ENCODE results near the gene KMT2E.

DNA sequence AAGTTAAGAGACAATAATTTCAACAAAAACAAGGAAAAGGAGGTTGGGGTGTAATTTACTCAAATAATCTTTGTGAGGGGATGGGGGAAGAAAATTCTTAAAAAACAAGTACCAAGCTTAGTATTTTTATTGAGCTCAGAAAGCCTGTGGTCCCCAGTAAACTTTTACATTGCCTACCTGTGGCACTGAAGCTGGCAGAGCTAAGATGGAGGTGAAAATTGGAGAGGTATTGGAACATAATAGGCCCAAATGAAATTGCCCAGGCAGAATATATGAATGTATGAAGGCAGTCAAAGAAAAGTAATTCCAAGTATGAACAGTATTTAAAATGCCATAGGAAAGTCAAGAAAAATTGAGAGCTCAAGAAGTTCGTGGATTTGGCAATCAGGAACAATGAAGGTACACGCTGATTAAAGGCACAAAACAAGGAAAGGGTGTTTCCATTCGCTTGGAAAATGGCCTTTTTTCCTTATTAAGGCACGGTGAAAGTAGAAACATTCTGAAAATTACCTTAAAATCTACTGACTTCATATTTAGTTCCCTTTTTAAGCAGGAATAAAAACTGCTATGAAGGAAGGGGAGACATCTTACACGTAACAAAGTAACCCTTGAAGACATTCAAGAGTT is 3.4 kb upstream of the KMT2E start:
- TF ChIP-seq, protein P1, sequence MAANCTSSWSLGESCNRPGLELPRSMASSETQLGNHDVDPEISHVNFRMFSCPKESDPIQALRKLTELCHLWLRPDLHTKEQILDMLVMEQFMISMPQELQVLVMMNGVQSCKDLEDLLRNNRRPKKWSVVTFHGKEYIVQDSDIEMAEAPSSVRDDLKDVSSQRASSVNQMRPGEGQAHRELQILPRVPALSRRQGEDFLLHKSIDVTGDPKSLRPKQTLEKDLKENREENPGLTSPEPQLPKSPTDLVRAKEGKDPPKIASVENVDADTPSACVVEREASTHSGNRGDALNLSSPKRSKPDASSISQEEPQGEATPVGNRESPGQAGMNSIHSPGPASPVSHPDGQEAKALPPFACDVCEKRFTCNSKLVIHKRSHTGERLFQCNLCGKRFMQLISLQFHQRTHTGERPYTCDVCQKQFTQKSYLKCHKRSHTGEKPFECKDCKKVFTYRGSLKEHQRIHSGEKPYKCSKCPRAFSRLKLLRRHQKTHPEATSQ (tag by site-specific recombination; IDR thresholded peaks at IDR 0.05): no peak
- TF ChIP-seq ZNF561 (tag by site-specific recombination; IDR thresholded peaks at IDR 0.05; ENCODE audit: borderline replicate concordance): no peak
- TF ChIP-seq MEIS1 (CRISPR knock-in tag; IDR thresholded peaks at IDR 0.05; ENCODE audit: borderline replicate concordance): no peak
- TF ChIP-seq, protein P2, sequence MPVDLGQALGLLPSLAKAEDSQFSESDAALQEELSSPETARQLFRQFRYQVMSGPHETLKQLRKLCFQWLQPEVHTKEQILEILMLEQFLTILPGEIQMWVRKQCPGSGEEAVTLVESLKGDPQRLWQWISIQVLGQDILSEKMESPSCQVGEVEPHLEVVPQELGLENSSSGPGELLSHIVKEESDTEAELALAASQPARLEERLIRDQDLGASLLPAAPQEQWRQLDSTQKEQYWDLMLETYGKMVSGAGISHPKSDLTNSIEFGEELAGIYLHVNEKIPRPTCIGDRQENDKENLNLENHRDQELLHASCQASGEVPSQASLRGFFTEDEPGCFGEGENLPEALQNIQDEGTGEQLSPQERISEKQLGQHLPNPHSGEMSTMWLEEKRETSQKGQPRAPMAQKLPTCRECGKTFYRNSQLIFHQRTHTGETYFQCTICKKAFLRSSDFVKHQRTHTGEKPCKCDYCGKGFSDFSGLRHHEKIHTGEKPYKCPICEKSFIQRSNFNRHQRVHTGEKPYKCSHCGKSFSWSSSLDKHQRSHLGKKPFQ (tag by site-specific recombination; IDR thresholded peaks at IDR 0.05): no peak
- TF ChIP-seq, protein P3, sequence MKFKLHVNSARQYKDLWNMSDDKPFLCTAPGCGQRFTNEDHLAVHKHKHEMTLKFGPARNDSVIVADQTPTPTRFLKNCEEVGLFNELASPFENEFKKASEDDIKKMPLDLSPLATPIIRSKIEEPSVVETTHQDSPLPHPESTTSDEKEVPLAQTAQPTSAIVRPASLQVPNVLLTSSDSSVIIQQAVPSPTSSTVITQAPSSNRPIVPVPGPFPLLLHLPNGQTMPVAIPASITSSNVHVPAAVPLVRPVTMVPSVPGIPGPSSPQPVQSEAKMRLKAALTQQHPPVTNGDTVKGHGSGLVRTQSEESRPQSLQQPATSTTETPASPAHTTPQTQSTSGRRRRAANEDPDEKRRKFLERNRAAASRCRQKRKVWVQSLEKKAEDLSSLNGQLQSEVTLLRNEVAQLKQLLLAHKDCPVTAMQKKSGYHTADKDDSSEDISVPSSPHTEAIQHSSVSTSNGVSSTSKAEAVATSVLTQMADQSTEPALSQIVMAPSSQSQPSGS (tag by site-specific recombination; IDR thresholded peaks at IDR 0.05; ENCODE audit: low read depth): no peak

All from HEK293 (cell line).